OCI-LY1 (cell line): ENCODE measurements around the gene ALDH1L1.

Experiments used
- EZH2 ChIP-seq: fragments of 200-600 bp; sonication (generic), shearing (Covaris generic); IDR thresholded peaks from 2 replicates; pipeline ENCODE4 v1.8.0; 2017; ENCODE audit warnings: borderline replicate concordance, mixed run types, mild to moderate bottlenecking, antibody characterized with exemption, low read length, moderate library complexity, mixed read lengths
- TF ChIP-seq, protein P1 (sequence below): fragments of 200-600 bp; sonication (generic), shearing (Covaris generic); IDR thresholded peaks from 2 replicates; pipeline ENCODE4 v1.5.1; 2017; ENCODE audit warnings: mild to moderate bottlenecking, antibody characterized with exemption, low read length, moderate library complexity, mixed read lengths

- TF ChIP-seq, protein P1, sequence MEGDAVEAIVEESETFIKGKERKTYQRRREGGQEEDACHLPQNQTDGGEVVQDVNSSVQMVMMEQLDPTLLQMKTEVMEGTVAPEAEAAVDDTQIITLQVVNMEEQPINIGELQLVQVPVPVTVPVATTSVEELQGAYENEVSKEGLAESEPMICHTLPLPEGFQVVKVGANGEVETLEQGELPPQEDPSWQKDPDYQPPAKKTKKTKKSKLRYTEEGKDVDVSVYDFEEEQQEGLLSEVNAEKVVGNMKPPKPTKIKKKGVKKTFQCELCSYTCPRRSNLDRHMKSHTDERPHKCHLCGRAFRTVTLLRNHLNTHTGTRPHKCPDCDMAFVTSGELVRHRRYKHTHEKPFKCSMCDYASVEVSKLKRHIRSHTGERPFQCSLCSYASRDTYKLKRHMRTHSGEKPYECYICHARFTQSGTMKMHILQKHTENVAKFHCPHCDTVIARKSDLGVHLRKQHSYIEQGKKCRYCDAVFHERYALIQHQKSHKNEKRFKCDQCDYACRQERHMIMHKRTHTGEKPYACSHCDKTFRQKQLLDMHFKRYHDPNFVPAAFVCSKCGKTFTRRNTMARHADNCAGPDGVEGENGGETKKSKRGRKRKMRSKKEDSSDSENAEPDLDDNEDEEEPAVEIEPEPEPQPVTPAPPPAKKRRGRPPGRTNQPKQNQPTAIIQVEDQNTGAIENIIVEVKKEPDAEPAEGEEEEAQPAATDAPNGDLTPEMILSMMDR: no peak
- no peak for TF ChIP-seq EZH2
Observed at GRCh38 chr3:126199256-126199655, 18.9 kb upstream of the ALDH1L1 start.
